Upper lobe of right lung (tissue), 1 donor: ENCODE measurements around the gene DROSHA. TPM values are rescaled to one million over a fixed set of nuclear protein-coding genes. Genes with fewer than 3 reads are reported as not detected.

ENCODE experiments used
- ATAC-seq: fragments of 200-7000 bp; cut with Tn5 transposase; one replicate; pipeline ENCODE4 v1.9.1; 2020; ENCODE audit warnings: mild to moderate bottlenecking, moderate library complexity
- DNase-seq: peaks from one replicate; pipeline ENCODE4 v3.0.0-alpha.2; 2020
- H3K27ac ChIP-seq: fragments of 200-600 bp; one replicate; pipeline ENCODE4 v1.8.0; 2022
- H3K27me3 ChIP-seq: fragments of 200-600 bp; one replicate; pipeline ENCODE4 v1.8.0; 2022; ENCODE audit warnings: mild to moderate bottlenecking
- H3K36me3 ChIP-seq: fragments of 200-600 bp; one replicate; pipeline ENCODE4 v1.8.0; 2022
- H3K4me1 ChIP-seq: fragments of 200-600 bp; one replicate; pipeline ENCODE4 v1.8.0; 2022
- H3K4me3 ChIP-seq: fragments of 200-600 bp; one replicate; pipeline ENCODE4 v1.8.0; 2022; ENCODE audit warnings: mild to moderate bottlenecking
- H3K9me3 ChIP-seq: fragments of 200-600 bp; one replicate; pipeline ENCODE4 v1.8.0; 2022
- intact Hi-C: fragments of 100-400 bp; cut with DNase I; formaldehyde crosslinking; loops from one replicate; pipeline ENCODE4 v1.11.0; 2022
- total RNA-seq: library from RNA; stranded (reverse); fragmentation: NEBNext Ultra II Directional; extraction: Animal tissue kit (Norgen Biotek cat#: 25700); gene quantifications from one replicate; pipeline ENCODE4 v1.2.1, GENCODE V29; 2021
- TF ChIP-seq, protein P1 (sequence below): fragments of 200-600 bp; IDR thresholded peaks from one replicate; pipeline ENCODE4 v1.8.0; 2022; ENCODE audit warnings: antibody characterized with exemption
- donor health status: DM: no; HTN: yes; CAD: no; lungs with severe emphysema.

Gene DROSHA
- total RNA-seq, 1 donor from 2014 or later, result 50.9 TPM

DNA sequence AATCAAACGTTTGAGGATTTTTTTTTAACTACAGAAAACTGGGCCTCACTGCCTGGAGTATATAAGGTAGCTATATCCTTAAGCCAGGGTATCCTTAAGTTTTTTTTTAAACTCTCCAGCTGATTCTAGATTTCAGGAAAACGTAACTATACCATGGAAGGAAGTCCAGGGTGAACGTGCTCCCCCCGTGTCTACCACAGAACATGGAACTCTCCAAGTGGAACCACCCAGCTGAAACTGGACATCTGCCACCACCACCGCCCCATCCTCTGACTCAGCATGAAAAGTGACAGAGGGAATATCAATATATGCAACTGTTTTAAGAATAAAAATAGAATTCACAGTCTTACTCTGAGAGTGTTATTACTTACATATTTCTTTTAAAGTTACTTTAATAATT is 61.3 kb downstream of the DROSHA start:
- peaks cover 32% of the 10 kb centered on the region for H3K36me3 ChIP-seq
- no peak for DNase-seq
- no peaks in the 10 kb centered on the region for H3K27me3 ChIP-seq
- no peaks in the 10 kb centered on the region for H3K4me1 ChIP-seq
- TF ChIP-seq, protein P1, sequence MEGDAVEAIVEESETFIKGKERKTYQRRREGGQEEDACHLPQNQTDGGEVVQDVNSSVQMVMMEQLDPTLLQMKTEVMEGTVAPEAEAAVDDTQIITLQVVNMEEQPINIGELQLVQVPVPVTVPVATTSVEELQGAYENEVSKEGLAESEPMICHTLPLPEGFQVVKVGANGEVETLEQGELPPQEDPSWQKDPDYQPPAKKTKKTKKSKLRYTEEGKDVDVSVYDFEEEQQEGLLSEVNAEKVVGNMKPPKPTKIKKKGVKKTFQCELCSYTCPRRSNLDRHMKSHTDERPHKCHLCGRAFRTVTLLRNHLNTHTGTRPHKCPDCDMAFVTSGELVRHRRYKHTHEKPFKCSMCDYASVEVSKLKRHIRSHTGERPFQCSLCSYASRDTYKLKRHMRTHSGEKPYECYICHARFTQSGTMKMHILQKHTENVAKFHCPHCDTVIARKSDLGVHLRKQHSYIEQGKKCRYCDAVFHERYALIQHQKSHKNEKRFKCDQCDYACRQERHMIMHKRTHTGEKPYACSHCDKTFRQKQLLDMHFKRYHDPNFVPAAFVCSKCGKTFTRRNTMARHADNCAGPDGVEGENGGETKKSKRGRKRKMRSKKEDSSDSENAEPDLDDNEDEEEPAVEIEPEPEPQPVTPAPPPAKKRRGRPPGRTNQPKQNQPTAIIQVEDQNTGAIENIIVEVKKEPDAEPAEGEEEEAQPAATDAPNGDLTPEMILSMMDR, result no peak
- H3K9me3 ChIP-seq, result no peaks in the 10 kb centered on the region
- intact Hi-C loops, result no loop called here
- peak; percentile 57 for ATAC-seq
- no peak overlapping the region for H3K27ac ChIP-seq
- no peak overlapping the region for H3K4me3 ChIP-seq

DNA sequence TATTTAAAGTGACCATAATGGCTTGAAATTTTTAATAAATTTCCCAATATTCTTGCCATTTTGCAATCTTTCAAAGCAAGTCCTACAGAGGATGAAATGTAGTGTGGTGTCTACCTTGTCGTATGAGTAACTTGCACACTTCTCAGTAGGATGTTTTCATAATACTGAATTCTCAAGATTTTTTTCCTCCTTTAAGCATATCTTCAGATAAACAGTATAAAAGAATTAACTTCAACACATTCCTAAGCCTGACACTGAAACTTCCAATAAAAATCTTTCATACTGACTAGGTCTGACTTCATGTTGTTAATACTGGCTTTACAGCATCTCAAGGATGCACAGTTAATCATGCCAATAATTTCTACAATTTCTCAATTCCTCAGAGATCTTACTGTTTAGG is 62.0 kb downstream of the DROSHA start:
- TF ChIP-seq, protein P1, result no peak
- Histone ChIP-seq H3K4me3 (no peak overlapping the region), H3K27me3 (no peaks in the 10 kb centered on the region), H3K36me3 (peaks cover 36% of the 10 kb centered on the region), H3K27ac (no peak overlapping the region), H3K4me1 (no peaks in the 10 kb centered on the region), H3K9me3 (no peaks in the 10 kb centered on the region)
- ATAC-seq, result no peak
- intact Hi-C loops, result no loop called here
- DNase-seq, result no peak

DNA sequence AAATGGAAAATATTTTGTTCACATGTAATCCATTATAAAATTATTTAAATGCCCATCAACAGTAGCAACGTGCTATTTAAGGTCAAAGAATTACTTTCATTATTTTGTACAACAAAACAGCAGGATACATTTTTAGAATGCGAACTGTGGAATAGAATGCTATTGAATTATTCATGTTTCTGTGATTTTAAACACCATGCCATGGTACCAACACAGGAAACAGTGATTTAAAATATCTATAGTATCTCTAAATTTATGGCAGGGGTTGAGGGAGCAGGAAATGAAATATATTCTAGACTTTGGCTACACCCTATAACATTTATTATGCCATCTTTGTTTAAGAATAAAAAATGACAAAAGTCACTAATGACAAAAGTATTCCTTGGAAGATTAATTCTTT is 62.4 kb downstream of the DROSHA start:
- ATAC-seq (no peak), DNase-seq (no peak)
- Histone ChIP-seq H3K4me3 (no peak overlapping the region), H3K9me3 (no peaks in the 10 kb centered on the region), H3K27me3 (no peaks in the 10 kb centered on the region), H3K27ac (no peak overlapping the region), H3K4me1 (no peaks in the 10 kb centered on the region), H3K36me3 (peaks cover 40% of the 10 kb centered on the region)
- intact Hi-C loops, result no loop called here
- TF ChIP-seq, protein P1, result no peak

DNA sequence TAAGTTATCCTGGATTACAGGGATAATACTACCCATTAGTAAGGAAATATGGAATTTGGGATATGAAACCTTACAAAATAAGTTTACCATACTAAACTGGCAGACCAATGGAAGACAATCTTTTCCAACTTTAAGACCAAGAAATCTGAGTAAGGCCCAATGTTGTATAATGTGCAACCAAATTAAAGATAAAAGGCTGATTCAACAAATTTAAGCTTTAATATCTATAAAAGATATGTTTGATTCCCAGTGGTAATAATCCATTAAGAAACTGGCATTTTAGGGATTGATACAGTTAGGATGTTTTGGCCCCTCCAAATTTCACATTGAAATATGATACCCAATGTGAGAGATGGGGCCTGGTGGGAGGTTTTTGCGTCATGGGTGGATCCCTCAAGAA is 66.6 kb downstream of the DROSHA start:
- TF ChIP-seq, protein P1, result no peak
- H3K4me3 ChIP-seq, result no peak overlapping the region
- no peaks in the 10 kb centered on the region for H3K4me1 ChIP-seq
- no peaks in the 10 kb centered on the region for H3K9me3 ChIP-seq
- peaks cover 66% of the 10 kb centered on the region for H3K36me3 ChIP-seq
- ATAC-seq, result no peak
- no peaks in the 10 kb centered on the region for H3K27me3 ChIP-seq
- intact Hi-C loops, result no loop called here
- DNase-seq, result no peak
- H3K27ac ChIP-seq, result no peak overlapping the region

DNA sequence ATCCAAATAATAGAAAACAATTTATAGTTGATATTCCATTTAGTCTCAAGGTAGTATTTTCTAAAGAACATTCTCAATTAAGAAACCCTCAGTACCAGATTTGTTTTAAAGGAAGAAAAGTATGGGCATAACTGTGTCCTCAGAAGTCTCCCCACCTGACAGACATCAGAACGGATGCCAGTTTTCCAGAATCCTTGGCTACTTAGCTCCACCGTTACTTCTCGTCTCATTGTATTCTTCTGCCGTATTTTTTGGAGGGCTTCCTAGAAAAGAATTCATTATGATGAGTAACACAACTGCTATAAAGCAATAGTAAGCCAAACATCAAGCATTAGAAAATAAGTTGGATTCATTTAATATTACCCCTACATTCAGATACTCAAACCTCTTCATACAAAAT is 67.8 kb downstream of the DROSHA start:
- ATAC-seq (no peak), DNase-seq (no peak)
- Histone ChIP-seq H3K4me3 (no peak overlapping the region), H3K4me1 (no peaks in the 10 kb centered on the region), H3K27me3 (no peaks in the 10 kb centered on the region), H3K9me3 (no peaks in the 10 kb centered on the region), H3K36me3 (peaks cover 78% of the 10 kb centered on the region), H3K27ac (no peak overlapping the region)
- TF ChIP-seq, protein P1, result no peak
- intact Hi-C loops, result no loop called here

DNA sequence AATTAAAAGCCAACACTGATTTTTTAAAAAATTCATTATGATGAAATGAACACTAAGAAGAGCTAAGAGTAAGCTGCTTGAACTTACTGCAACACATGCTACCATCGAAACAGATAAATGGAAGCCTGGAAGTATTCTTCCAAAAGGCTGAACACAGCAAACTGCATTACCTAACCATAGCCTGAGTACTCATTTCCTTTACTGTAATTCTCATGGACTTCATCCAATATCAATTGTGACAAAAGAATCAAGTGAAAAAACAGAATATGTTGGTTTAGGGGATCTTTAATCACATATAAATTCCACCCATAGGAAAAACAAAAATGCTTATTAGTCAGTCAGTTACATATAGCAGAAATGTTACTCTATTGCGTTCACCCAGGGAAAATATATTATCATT is 68.5 kb downstream of the DROSHA start:
- H3K27me3 ChIP-seq, result no peaks in the 10 kb centered on the region
- no peak overlapping the region for H3K4me3 ChIP-seq
- intact Hi-C loops, result no loop called here
- ATAC-seq (no peak), DNase-seq (no peak)
- no peaks in the 10 kb centered on the region for H3K4me1 ChIP-seq
- H3K9me3 ChIP-seq, result no peaks in the 10 kb centered on the region
- TF ChIP-seq, protein P1, result no peak
- peaks cover 85% of the 10 kb centered on the region for H3K36me3 ChIP-seq
- H3K27ac ChIP-seq, result no peak overlapping the region
